GM12878 (cell line): Measurements from ENCODE around the gene LRP1. TPM values are rescaled to one million over a fixed set of nuclear protein-coding genes. Genes with fewer than 3 reads are reported as not detected.

Experiments
- ATAC-seq: fragments of 200-7000 bp; cut with Tn5 transposase; 3 replicates; pipeline ENCODE4 v1.9.1; 2020; ENCODE audit warnings: mild to moderate bottlenecking, moderate library complexity
- BruUV-seq: library from RNA; stranded (reverse); fragments of 400-500 nt; replicated peaks from 2 replicates; lab custom pipeline; 2021; lab: Mats Ljungman, UMichigan
- CTCF ChIA-PET: fragments of 300-600 bp; sonication (Branson Sonifier 250); formaldehyde crosslinking; extraction: SDS; loops from one replicate; lab custom pipeline; 2021; ENCODE audit warnings: inconsistent platforms; lab: Yijun Ruan, JAX
- POLR2A ChIA-PET: fragments of 350-600 bp; formaldehyde crosslinking; extraction: SDS; loops from one replicate; lab custom pipeline; 2021; ENCODE audit warnings: inconsistent platforms; lab: Charles Lee
- RAD21 ChIA-PET: fragments of 300-600 bp; sonication (Branson Sonifier 250); formaldehyde crosslinking; loops from one replicate; lab custom pipeline; 2023; ENCODE audit warnings: antibody characterized with exemption; ENCODE audit not compliant: unreplicated experiment; lab: Charles Lee
- SMC1A ChIA-PET: fragments of 300-600 bp; sonication (Branson Sonifier 250); formaldehyde crosslinking; loops from one replicate; lab custom pipeline; 2023; ENCODE audit not compliant: unreplicated experiment, uncharacterized antibody; lab: Charles Lee
- DNase-seq: peaks from one replicate; pipeline ENCODE4 v3.0.0-alpha.2; 2011; ENCODE audit warnings: low read depth, low spot score
- FAIRE-seq: peaks from 3 replicates; lab custom pipeline; 2011; peaks lifted over from hg19 to GRCh38; lab: Jason Lieb, UNC
- H2AFZ ChIP-seq: 2 replicates; pipeline ENCODE4 v1.6.0; 2011; ENCODE audit warnings: low read depth, low read length, control low read depth; ENCODE audit not compliant: control insufficient read depth
- H3K27ac ChIP-seq: 2 replicates; pipeline ENCODE4 v1.5.1; 2011; ENCODE audit warnings: control low read depth; ENCODE audit not compliant: control insufficient read depth, insufficient read depth
- H3K27me3 ChIP-seq, 2 experiments: replicated peaks in 1 of 2; 2 replicates each; pipeline versions ENCODE4 v1.6.0 to v1.6.1; 2011; ENCODE audit warnings: low read length in 1 of 2; ENCODE audit not compliant: control insufficient read depth in 2 of 2, insufficient read depth in 2 of 2
- H3K36me3 ChIP-seq, 2 experiments: 2 replicates each; pipeline ENCODE4 v1.5.1; 2011; ENCODE audit warnings: low read length in 1 of 2; ENCODE audit not compliant: control insufficient read depth in 2 of 2, insufficient read depth in 2 of 2
- H3K4me1 ChIP-seq: 2 replicates; pipeline ENCODE4 v1.6.1; 2011; ENCODE audit warnings: mild to moderate bottlenecking, low read length, moderate library complexity, mixed read lengths; ENCODE audit not compliant: control insufficient read depth, insufficient read depth
- H3K4me2 ChIP-seq: 2 replicates; pipeline ENCODE4 v1.6.0; 2011; ENCODE audit warnings: control low read depth; ENCODE audit not compliant: control insufficient read depth, insufficient read depth
- H3K4me3 ChIP-seq: fragments of 200-600 bp; sonication (generic); 2 replicates; pipeline ENCODE4 v1.5.1; 2016
- H3K79me2 ChIP-seq: 2 replicates; pipeline ENCODE4 v1.6.0; 2011; ENCODE audit warnings: low read length; ENCODE audit not compliant: control insufficient read depth, insufficient read depth
- H3K9ac ChIP-seq: 2 replicates; pipeline ENCODE4 v1.8.0; 2011; ENCODE audit warnings: low read length, control low read depth, mixed read lengths; ENCODE audit not compliant: control insufficient read depth, insufficient read depth
- H3K9me3 ChIP-seq: replicated peaks from 3 replicates; pipeline ENCODE4 v1.5.1; 2011; ENCODE audit warnings: mild to moderate bottlenecking, low read length; ENCODE audit not compliant: control insufficient read depth, insufficient read depth
- H4K20me1 ChIP-seq: 2 replicates; pipeline ENCODE4 v1.6.0; 2011; ENCODE audit not compliant: control insufficient read depth, insufficient read depth
- BCLAF1 ChIP-seq: fragments of 450-650 bp; IDR thresholded peaks from 2 replicates; pipeline ENCODE4 v1.6.1; 2017; ENCODE audit warnings: antibody characterized with exemption, mild to moderate bottlenecking, moderate library complexity
- CHD2 ChIP-seq: IDR thresholded peaks from 2 replicates; pipeline ENCODE4 v1.6.1; 2011; ENCODE audit warnings: low read depth, low read length, improper control_type of control experiment, borderline replicate concordance
- SUZ12 ChIP-seq: fragments of 200-600 bp; sonication (generic); IDR thresholded peaks from one replicate; pipeline ENCODE4 v1.6.1; 2018; ENCODE audit warnings: antibody characterized with exemption, mild to moderate bottlenecking; ENCODE audit not compliant: unreplicated experiment
- whole genome bisulfite sequencing: methylation state at CpG from one replicate; pipeline ENCODE4 v1.1.6; 2016; ENCODE audit warnings: low lambda C conversion rate; ENCODE audit not compliant: insufficient replicate concordance, insufficient coverage; ENCODE audit errors: missing lambda C conversion rate; 5-methylcytosine and 5-hydroxymethylcytosine counted together
- in situ Hi-C: fragments of 300-500 bp; cut with MboI; formaldehyde crosslinking; loops from 9 replicates; pipeline ENCODE4 v1.14.3; 2018; ENCODE audit warnings: mixed read lengths
- intact Hi-C: fragments of 100-400 bp; cut with micrococcal nuclease; formaldehyde crosslinking; loops from one replicate; pipeline ENCODE4 v1.14.2; 2022; ENCODE audit not compliant: unreplicated experiment
- polyA plus RNA-seq, 11 experiments: library from polyadenylated mRNA; depleted of rRNA in 4 of 11; unstranded in 6 of 11; stranded (reverse) in 5 of 11; fragments of >200 nt; fragmentation: Nextera tagmentation in 4 of 11; fragmentation: Illumina TruSeq in 1 of 11; extraction: Ambion mirVana in 4 of 11; extraction: Trizol in 1 of 11; gene quantifications; 1 replicate in 1 of 11; 2 replicates in 10 of 11; pipeline versions ENCODE4 v1.2.1 to v1.2.3, GENCODE V29; 2011 to 2016; ENCODE audit warnings: inconsistent platforms in 2 of 11, missing spikeins in 2 of 11, low read depth in 1 of 11
- total RNA-seq, 4 experiments: library from RNA; depleted of rRNA in 3 of 4; stranded (reverse); fragments of >200 nt in 3 of 4; fragmentation: Illumina TruSeq in 1 of 4; extraction: Trizol in 1 of 4; gene quantifications; 2 replicates each; pipeline versions ENCODE4 v1.2.1 to v1.2.3, GENCODE V29; 2013 to 2021

LRP1 gene
- total and polyA plus RNA-seq, 10 of the 15 experiments (the other 5 are each of a cell fraction or from before 2014, with no cell fraction given) = under 0.01 to 1.1 (median 0.20) TPM; not detected in 2

GRCh38 chr12:57219205-57219992, 91.1 kb downstream of the LRP1 start:
- H3K4me3 ChIP-seq = no peak overlapping the region
- peaks cover 36 to 39% of the 10 kb centered on the region in 2 experiments for H3K27me3 ChIP-seq
- H3K79me2 ChIP-seq = no peaks in the 10 kb centered on the region
- H2AFZ ChIP-seq = no peak overlapping the region
- CTCF ChIA-PET = interaction anchor here (0.9 to 1.2 kb wide), 3 partner anchors 10 to 500 kb away, joined by 3 to 7 read pairs (median 5); partner anchors contain the start of gene SHMT2
- TF ChIP-seq CHD2 (no peak), SUZ12 (peak; percentile 29)
- TF ChIP-seq, all 136 proteins: peak for 1
- H3K36me3 ChIP-seq = no peaks in the 10 kb centered on the region
- SMC1A ChIA-PET = interaction anchor here (2.3 kb wide), 1 partner anchor 11 kb away, joined by 10 read pairs; the partner anchor contains the start of gene SHMT2
- no peak for ATAC-seq
- no peaks in the 10 kb centered on the region for H3K9me3 ChIP-seq
- intact Hi-C loops (no loop called here), in situ Hi-C loops (no loop called here)
- H3K27ac ChIP-seq = no peak overlapping the region
- RAD21 ChIA-PET = interaction anchor here (0.9 kb wide), 1 partner anchor 23 kb away, joined by 3 read pairs; no protein-coding TSS in a partner anchor
- BruUV-seq = no TSS peak
- no peak overlapping the region for H3K9ac ChIP-seq
- 21% methylated on average over 13 of the region's 14 CpGs for WGBS
- H3K4me2 ChIP-seq = no peak overlapping the region
- POLR2A ChIA-PET = interaction anchor here (1.1 kb wide), 1 partner anchor 10 kb away, joined by 4 read pairs; the partner anchor contains the start of gene SHMT2
- no peak for FAIRE-seq
- H4K20me1 ChIP-seq = no peaks in the 10 kb centered on the region
- no peak for DNase-seq
- peaks cover 13% of the 10 kb centered on the region for H3K4me1 ChIP-seq

GRCh38 chr12:57219993-57220754, 91.9 kb downstream of the LRP1 start:
- BruUV-seq = no TSS peak
- Histone ChIP-seq H3K36me3 (no peaks in the 10 kb centered on the region), H4K20me1 (no peaks in the 10 kb centered on the region), H3K79me2 (no peaks in the 10 kb centered on the region), H3K27ac (no peak overlapping the region), H3K9me3 (no peaks in the 10 kb centered on the region), H2AFZ (no peak overlapping the region), H3K4me3 (no peak overlapping the region), H3K9ac (no peak overlapping the region), H3K4me1 (peaks cover 13% of the 10 kb centered on the region), H3K4me2 (no peak overlapping the region), H3K27me3 (peaks cover 34 to 42% of the 10 kb centered on the region in 2 experiments)
- intact Hi-C loops (no loop called here), in situ Hi-C loops (no loop called here)
- RAD21 ChIA-PET = interaction anchor here (0.9 kb wide), 1 partner anchor 22 kb away, joined by 3 read pairs; no protein-coding TSS in a partner anchor
- no peak for FAIRE-seq
- CTCF ChIA-PET = interaction anchor here (0.9 to 1.2 kb wide), 2 partner anchors 9 to 22 kb away, joined by 5 to 7 read pairs; partner anchors contain the start of gene SHMT2
- DNase-seq = no peak
- ATAC-seq = no peak
- SMC1A ChIA-PET = interaction anchor here (2.3 kb wide), 1 partner anchor 10 kb away, joined by 10 read pairs; the partner anchor contains the start of gene SHMT2
- POLR2A ChIA-PET = interaction anchor here (1.1 kb wide), 1 partner anchor 9 kb away, joined by 4 read pairs; the partner anchor contains the start of gene SHMT2
- WGBS = 5% methylated on average over 24 of the region's 38 CpGs
- peak; percentile 44 for TF ChIP-seq SUZ12
- no peak for TF ChIP-seq BCLAF1
